GM19043 (cell line): ENCODE results near the gene OR2F1.

ENCODE experiments used
- ATAC-seq: cut with Tn5 transposase; IDR thresholded peaks from one replicate; pipeline ENCODE4 v1.9.1; 2021; ENCODE audit warnings: low read depth; ENCODE audit not compliant: unreplicated experiment

OR2F1 gene

DNA sequence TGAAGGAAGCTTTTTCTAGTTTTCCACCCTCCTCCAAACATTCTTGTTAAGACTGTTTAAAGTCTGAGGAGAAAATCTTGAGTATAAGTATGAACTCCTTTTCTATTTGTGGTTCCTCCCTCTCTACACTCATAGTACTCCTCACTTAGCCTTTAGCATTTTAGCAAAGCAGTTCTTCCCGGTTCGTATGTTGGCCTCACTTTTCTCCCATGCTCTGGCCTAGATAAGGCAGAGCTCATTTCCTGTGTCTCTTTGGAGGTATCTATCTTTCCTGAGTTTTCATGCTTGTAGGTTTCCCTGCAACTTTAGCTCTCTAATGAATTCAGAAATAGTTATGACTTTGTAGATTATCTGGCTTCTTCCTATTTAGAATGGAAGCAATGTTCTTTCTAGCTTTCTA is 5.9 kb upstream of the OR2F1 start:
- no peak for ATAC-seq

DNA sequence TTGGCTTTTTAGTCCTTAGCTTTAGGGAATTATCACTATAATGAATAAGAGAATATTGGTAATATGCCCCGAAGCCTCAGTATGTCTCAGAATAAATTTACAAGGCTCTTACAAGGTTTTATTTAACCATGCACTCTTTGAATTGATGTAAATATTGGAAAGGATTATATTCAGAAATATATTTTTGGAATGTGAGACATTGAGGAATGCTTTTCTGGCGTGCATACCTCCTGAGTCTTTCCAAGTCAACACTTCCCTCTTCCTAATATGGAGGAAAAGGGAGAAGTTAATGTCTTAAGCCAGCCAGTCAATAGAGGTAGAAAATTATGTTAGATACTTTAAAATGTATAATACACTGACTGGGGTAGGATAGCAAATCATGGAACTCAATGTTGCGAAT is 1.2 kb upstream of the OR2F1 start:
- ATAC-seq, result no peak

DNA sequence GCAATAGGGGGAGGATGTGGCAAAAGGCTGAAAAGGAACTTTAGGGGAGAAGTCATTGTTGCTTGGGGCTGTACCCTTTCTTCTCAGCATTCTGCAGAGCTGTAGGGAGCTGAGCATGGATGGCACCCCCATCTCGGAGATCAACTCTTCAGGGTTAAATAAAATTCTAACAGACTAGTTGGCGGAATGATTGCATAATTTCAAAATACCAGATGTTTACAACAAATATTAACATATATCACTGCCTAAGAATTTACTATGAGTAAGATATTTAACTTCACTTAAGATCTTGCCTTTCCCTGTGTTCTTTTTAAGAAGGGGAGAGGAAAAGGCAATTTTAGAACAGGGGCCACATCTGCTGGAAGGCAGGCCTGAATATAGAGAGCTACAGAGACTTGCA is 509 bp upstream of the OR2F1 start:
- ATAC-seq, result no peak

DNA sequence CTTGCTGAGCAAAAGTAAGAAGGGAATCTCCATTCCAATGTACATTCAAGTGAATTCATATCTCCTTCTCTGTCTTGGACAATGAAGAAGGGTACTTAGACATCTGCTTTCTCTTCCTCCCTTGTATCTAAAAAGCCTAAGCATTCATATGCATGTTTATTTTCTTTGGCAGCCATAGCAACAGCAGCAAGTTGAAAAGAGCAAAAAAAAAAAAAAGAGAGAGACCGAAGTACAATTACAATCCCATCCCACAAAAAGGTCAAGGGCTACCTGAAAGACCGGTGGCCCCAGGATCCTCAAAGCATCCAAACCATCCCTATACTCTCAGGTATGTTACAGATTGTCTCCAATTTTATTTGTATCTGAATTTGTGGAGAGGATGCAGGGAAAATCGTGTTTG is 4.1 kb downstream of the OR2F1 start:
- ATAC-seq, result no peak

DNA sequence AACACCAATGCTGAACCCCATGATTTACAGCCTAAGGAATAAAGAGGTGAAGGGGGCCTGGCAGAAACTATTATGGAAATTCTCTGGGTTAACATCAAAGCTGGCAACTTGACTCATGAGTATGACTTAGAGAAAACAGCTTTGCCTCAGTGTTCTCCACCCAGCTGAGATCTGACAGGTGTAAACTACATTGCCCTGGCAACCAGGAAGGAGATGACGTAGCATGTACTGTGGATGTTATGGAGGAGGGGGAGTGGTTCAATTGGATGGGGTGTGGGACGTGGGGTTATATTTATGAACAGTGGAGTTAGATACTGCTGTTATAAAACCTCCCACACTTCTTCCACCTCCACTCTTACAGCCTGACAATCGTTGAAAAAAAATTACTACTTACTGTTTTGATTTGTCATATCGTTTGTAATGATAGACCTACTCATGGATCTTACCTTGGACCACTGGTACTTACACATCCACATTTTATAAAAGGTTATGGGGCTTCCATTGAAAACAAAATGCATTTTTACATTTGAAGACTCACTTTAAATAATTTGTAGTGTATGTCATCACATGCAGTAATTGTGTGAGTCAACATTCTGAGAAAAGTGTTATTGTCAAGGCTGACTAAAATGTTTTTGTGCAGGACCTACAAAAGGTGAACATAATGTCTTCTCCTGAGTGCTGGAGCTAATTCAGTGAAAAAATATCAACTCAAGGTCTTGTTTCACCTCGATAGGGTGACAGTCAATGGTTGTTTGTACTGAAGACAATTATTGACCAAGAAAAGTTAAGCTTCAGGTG is 6.4 kb downstream of the OR2F1 start:
- ATAC-seq, result no peak

DNA sequence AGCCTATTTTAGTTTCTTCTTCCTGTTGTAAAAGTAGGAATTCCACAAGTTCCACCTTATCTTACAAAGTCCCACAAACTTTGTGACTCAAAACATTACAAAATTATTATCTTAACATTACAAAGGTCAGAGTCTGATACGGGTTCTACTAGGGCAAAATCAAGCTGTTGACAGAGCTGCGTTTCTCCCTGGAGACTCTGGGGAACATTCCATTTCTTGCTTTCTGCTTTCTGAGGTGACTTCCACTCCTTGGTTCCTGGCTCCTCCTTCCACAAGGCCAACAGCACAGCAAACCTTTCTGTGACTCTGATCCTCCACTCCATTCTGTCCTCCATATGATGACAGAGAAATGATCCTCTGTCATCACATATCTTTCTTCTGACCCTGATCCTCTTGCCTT is 10.6 kb downstream of the OR2F1 start:
- no peak for ATAC-seq

DNA sequence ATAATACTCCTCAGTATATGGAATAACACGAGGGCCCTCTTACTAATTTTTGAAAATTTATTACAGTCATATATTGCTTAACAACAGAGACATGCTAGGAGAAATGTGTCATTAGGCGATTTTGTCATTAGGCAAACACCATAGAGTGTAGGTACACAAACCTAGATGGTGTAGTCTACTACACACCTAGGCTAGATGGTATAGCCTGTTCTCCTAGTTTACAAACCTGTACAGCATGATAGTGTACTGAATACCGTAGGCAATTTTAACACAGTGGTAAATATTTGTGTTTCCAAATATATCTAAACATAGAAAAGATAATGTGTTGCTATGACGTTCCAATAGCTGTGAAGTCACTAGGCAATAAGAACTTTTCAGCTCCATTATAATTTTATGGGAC is 12.8 kb downstream of the OR2F1 start:
- ATAC-seq, result no peak

DNA sequence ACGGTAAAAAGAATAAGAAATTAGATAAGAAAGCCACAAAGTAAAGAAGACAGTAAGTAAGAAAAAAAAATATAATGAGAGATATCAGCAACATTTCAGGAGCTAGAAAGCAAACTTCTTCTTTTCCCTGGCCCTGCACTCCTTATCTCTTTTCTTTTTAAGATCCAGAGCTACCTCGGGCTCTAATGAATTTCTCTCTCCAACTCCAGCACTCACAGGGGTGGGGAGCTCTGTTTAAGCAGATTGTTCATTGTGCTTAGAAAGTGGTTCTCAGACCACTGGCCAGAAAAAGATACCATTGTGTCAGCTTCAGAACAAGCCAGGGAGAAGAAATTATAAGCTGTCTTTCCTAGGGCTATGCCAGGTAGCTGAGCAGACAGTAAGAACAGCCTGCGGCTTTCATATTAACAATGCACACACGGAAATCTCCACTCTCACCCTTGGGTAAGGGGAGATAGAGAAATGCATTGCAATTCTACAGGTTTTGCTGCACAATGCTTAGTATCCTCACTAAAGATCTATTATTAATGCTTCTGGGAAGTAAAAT is 19.3 kb downstream of the OR2F1 start:
- no peak for ATAC-seq

DNA sequence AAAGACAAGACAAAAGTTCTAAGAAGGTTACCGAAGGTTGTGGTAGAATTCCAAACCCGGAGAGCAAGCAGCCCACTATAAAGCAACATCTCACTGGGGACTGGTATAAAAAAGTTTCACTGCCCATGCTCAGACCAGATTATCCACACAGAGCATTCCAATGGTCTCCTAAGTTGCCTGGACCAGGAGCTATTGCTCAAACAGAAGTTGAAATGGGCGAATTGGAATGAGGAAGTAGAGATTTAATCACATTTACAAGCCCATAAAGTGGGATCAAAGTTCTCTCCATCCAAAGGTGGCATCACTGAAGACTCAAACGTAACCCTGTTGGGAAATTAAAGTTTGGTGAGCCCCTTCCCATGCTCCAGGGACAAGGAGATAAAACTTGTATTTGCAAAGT is 19.8 kb downstream of the OR2F1 start:
- ATAC-seq, result no peak

DNA sequence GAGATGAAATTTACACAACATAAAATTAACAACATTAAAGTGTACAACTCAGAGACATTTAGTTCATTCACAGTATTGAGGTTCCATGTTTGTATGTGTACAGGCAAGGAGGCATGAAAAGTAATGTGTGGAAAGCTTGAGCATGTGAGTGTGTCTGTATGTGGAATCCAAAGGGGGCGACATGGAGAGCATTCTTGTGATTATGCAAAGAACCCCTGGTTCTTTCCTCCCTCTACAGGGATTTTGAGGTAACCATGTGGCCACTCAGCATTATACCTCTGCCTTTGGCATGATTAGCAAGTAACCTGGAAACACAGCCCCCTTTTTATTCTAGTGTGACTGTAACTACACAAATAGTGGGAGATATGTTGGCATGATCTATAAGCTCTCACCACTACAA is 21.0 kb downstream of the OR2F1 start:
- ATAC-seq, result no peak

DNA sequence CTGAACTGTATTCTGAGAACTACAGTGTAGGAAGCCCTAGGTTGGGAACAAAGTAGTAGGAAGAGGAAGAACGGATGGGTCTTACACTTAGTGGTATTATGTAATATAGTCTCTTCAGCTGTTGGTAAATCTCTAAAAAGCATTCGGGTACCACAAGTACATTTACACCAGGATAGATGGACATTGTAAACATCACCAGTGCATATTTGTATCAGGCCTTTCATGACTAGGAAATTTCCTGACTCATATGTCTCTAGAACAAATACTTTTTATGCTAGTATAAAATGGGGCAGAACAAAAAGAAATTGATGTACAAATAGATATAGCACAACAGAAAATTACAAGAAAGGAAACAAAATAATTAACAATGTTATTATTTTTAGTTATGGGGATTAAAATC is 23.9 kb downstream of the OR2F1 start:
- ATAC-seq, result no peak

DNA sequence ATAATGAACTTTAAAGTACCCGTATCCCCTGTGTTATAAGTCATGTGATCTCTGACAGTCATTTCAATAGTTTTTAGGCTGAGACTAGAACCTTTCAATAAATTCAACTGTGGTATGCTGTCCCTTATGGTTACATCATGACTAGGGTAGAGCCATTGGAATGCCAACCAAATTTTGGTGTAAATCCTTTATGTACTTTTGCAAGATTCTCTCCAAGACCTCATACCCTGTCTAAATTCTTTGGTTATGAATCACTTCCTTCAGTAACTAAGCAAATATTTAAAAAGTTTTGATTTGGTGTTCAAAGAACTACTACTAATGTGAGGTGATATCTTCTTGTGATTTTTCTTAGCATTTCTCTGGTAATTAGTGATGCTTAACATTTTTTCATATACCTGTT is 24.7 kb downstream of the OR2F1 start:
- no peak for ATAC-seq

DNA sequence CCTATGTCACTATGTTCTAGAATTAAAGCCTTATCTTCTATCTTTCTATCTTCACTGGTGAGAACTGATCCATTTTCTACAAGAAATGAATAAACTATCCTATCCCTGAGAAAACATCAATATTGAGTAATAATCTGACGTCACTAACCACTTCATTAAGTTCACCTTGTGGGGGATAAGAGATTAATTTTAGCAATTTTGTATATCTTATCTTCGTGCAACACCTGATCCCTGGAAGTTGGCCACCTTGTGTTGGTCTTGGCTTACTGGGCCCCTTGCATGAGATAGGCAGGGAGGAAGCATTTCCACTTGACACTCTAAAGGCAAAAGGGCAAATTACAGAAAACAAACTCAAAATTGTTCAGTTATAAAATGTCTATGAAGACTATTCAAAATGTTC is 25.4 kb downstream of the OR2F1 start:
- ATAC-seq, result no peak

DNA sequence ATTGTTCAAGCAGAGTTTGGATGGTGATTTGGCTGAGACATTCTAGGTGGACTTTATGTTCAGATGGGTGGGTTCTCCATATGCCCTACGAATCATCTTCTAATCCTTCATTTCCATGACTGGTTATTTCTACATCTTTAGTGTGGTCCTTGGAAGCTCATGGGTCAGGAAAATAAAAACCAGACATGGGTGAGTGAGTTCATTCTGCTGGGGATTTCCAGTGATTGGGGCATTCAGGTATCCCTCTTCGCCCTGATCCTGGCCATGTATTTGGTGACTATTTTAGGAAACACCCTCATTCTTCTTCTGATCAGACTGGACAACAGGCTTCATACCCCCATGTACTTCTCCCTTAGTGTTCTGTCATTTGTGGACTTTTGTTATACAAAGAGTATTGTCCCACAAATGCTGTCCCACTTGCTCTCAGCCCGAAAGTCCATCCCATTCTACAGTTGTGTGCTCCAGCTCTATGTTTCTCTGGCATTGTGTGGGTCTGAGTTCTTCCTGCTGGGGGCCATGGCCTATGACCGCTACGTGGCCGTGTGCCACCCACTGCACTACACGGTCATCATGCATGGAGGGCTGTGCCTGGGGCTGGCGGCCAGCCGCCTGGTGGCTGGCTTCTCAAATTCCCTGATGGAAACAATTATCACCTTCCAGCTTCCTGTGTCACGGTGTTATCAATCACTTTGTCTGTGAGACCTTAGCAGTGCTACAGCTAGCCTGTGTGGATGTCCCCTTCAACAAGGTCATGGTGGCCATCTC is 26.3 kb downstream of the OR2F1 start:
- no peak for ATAC-seq

DNA sequence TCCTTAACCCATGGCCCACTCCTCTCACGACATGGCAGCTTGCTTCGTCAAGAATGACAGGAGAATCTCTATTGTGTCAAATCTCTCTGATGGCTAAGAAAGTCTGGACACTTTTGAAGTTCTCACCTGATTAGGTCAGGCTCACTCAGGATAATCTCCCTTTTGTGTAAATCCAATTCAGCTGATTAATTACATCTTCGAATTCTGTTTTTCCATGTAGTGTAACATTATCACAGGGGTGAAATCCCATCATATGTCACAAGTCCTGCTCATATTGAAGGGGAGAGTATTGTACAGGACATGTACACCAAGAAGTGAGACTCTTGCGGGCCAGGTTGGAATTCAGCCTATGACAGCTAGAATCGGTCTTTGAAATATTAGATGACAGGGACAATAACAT is 29.3 kb downstream of the OR2F1 start:
- no peak for ATAC-seq

DNA sequence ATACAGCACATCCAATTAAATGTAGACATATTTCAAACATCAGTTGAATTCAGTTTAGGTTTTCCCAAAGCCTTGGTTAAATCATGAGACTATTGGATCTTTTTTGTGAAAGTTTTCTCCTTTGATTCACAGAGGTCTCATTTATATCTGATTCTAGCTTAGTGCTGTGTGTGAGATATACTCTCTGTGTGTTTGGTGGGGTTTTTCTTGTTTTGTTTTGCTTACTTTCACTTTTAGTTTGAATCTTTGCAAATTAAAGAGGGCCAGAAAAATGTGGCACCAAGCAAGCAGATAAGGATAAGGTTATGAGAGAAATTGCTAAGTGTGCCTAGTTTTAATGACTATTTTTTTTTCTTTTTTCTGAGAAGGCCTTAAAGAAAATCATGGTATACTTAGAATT is 32.9 kb downstream of the OR2F1 start:
- ATAC-seq, result no peak

DNA sequence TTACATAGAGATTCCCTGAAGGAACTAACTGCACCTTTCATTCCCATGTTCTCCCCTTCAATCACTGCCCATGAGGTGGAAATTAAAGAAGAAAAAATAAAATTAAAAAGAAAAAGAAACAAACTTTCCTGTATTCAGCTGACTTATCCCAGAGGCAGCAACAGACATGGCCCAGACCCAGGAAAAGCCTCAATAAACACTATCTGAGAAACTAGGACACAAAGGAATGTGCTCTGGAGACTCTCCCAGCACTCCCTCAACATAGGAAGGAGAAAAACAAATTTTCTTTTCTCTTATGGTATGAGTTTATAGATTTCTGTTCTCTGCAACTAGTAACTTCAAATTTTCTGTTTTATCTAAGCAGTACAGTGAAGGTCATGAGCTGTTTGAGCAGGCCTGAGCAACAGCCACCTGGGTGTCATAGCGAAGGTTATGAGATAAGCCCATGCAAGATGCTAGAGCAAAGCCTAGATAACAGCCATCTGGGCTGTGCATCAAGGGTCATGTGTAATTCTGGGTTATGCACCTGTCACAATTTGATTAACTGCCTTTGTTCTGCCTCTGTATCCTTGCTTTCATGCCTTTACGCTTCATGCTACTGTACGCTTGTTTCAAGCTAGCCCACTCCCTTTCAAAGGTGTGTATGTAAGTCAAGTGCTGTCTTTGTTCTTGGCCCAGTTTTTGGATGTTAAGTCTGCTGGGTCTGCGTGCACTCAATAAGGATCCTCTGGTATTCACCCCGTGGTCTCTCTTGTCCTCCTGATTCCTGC is 34.5 kb downstream of the OR2F1 start:
- ATAC-seq, result no peak

DNA sequence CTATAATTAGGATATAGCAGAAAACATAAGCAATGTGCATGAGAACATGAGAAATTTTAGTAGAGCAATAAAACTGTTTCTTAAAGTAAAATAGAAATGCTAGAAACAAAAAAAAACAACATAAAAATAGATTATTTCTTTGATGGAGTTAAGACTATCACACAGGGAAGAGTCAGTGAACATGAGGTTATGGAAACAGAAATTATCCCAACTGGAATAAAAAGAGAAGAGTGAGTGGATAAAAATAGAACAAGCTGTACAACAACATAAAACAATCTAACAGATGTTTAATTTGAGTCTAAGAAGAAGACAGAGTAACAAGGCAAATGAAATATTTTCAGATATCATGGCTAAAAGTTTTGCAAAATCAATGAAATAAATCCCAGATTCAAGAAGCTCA is 38.0 kb downstream of the OR2F1 start:
- ATAC-seq, result no peak

DNA sequence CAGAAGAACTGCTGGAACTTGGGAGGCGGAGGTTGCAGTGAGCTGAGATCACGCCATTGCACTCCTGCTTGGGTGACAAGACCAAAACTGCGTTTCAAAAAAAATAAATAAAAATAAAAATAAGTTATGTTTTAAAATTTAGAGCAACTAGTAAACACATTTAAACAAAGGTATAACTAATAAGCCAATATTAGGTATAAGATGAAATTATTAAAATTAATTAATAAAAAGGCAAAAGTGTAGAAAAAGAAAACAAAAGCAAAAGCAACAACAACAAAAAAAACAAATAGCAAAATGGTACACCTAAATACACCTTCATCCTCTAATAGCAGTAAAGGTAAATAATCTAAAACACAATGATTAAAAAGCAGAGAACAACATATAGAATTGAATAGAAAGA is 39.3 kb downstream of the OR2F1 start:
- no peak for ATAC-seq

DNA sequence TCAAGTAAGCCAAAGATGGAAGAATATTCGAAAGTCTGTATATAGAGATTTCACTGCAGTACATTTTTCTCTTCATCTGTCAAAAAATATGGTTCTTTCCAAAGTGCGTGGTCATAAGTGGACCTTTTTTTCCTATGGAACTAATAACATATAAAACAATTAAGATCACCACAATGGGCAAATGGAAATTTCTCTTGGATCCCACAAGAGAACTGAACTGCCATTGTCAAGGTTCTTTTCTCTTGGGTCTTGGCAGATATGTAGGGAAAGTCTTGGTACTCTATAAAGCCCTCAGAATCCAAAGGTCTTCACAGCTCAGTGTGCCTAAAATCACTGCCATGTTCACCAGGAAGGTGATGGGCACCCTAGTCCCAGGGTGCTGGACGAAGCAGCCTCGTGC is 45.4 kb downstream of the OR2F1 start, which contains the start of gene OR6B1:
OR6B1 (plus strand) TSS at position 301 of the 400 bp plus-strand sequence. CDS start 3,677 bp downstream, outside the sequence.
- ATAC-seq, result no peak

DNA sequence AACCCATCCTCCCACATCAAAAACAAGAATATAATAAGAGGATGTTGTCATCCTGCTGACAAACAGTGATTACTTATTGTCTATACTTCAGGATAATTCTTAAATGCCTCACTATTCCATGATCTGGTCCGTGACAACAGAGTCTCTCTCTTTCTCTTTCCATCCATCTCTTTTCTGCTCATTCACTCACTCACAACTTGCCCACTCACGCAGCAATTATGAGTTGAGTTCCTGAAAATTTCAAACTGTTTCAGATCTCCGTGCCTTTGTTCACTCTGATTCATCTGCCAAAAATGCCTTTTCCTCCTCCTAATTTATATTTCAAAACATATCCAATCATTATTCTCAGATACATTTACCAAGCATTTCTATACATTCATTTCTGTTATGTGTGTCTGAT is 46.9 kb downstream of the OR2F1 start:
- no peak for ATAC-seq
